ENCODE measurements around the gene ZDHHC1.
"Not testable (repeated sequence)": the region's sequence is repeated elsewhere in the genome, so short reads cannot be mapped to it uniquely, and the experiment has no call there.

The ZDHHC1 gene

GRCh38 chr16:67417333-67418061, 1.2 kb upstream of the ZDHHC1 start:
- H3K9ac ChIP-seq (ENCODE audit: low read length) = no peak overlapping the region
- no peaks in the 10 kb centered on the region for H3K27me3 ChIP-seq (ENCODE audit: control insufficient read depth in 1 of 2, insufficient read depth in 2 of 2, low read length in 2 of 2)
- H3K27ac ChIP-seq (ENCODE audit: low read depth, low read length) = no peak overlapping the region
- H3K36me3 ChIP-seq (ENCODE audit: insufficient read depth, low read length) = no peaks in the 10 kb centered on the region
- H3K9me3 ChIP-seq (ENCODE audit: low read length) = no peaks in the 10 kb centered on the region
- peaks cover 6% of the 10 kb centered on the region for H3K4me1 ChIP-seq (ENCODE audit: insufficient read depth, low read length)
- no peak overlapping the region for H3K4me3 ChIP-seq (ENCODE audit: low read depth in 1 of 2, low read length in 2 of 2)

GRCh38 chr16:67415421-67415820, 856 bp downstream of the ZDHHC1 start:
- Histone ChIP-seq H3K4me3 (ENCODE audit: low read depth in 1 of 2, low read length in 2 of 2) (peak overlapping the region; percentile 85 to 86), H3K27ac (ENCODE audit: low read depth, low read length) (peak overlapping the region; percentile 68), H3K9ac (ENCODE audit: low read length) (peak overlapping the region; percentile 90)
- H3K4me1 ChIP-seq (ENCODE audit: insufficient read depth, low read length); H3K9me3 ChIP-seq (ENCODE audit: low read length); H3K36me3 ChIP-seq (ENCODE audit: insufficient read depth, low read length); H3K27me3 ChIP-seq (ENCODE audit: control insufficient read depth in 1 of 2, insufficient read depth in 2 of 2, low read length in 2 of 2): not testable (repeated sequence)

- H3K27me3 ChIP-seq (ENCODE audit: control insufficient read depth in 1 of 2, insufficient read depth in 2 of 2, low read length in 2 of 2) = no peaks in the 10 kb centered on the region
- peaks cover 6% of the 10 kb centered on the region for H3K4me1 ChIP-seq (ENCODE audit: insufficient read depth, low read length)
- no peak overlapping the region for H3K9ac ChIP-seq (ENCODE audit: low read length)
- H3K9me3 ChIP-seq (ENCODE audit: low read length) = no peaks in the 10 kb centered on the region
- no peak overlapping the region for H3K27ac ChIP-seq (ENCODE audit: low read depth, low read length)
- H3K36me3 ChIP-seq (ENCODE audit: insufficient read depth, low read length) = no peaks in the 10 kb centered on the region
- H3K4me3 ChIP-seq (ENCODE audit: low read depth in 1 of 2, low read length in 2 of 2) = no peak overlapping the region
Observed at GRCh38 chr16:67413978-67414911, 2.0 kb downstream of the ZDHHC1 start.

- Histone ChIP-seq H3K9ac (ENCODE audit: low read length) (no peak overlapping the region), H3K27ac (ENCODE audit: low read depth, low read length) (no peak overlapping the region), H3K4me3 (ENCODE audit: low read depth in 1 of 2, low read length in 2 of 2) (no peak overlapping the region), H3K27me3 (ENCODE audit: control insufficient read depth in 1 of 2, insufficient read depth in 2 of 2, low read length in 2 of 2) (no peaks in the 10 kb centered on the region), H3K9me3 (ENCODE audit: low read length) (no peaks in the 10 kb centered on the region), H3K4me1 (ENCODE audit: insufficient read depth, low read length) (peaks cover 9% of the 10 kb centered on the region), H3K36me3 (ENCODE audit: insufficient read depth, low read length) (no peaks in the 10 kb centered on the region)
Observed at GRCh38 chr16:67412294-67412693, 4.0 kb downstream of the ZDHHC1 start.

- Histone ChIP-seq H3K4me3 (ENCODE audit: low read depth in 1 of 2, low read length in 2 of 2) (no peak overlapping the region), H3K27me3 (ENCODE audit: control insufficient read depth in 1 of 2, insufficient read depth in 2 of 2, low read length in 2 of 2) (no peaks in the 10 kb centered on the region), H3K9me3 (ENCODE audit: low read length) (no peaks in the 10 kb centered on the region), H3K9ac (ENCODE audit: low read length) (no peak overlapping the region), H3K36me3 (ENCODE audit: insufficient read depth, low read length) (no peaks in the 10 kb centered on the region), H3K27ac (ENCODE audit: low read depth, low read length) (no peak overlapping the region), H3K4me1 (ENCODE audit: insufficient read depth, low read length) (peaks cover 9% of the 10 kb centered on the region)
Observed at GRCh38 chr16:67411339-67411738, 4.9 kb downstream of the ZDHHC1 start.

GRCh38 chr16:67409631-67410030, 6.6 kb downstream of the ZDHHC1 start:
- Histone ChIP-seq H3K27me3 (ENCODE audit: control insufficient read depth in 1 of 2, insufficient read depth in 2 of 2, low read length in 2 of 2) (no peaks in the 10 kb centered on the region), H3K4me3 (ENCODE audit: low read depth in 1 of 2, low read length in 2 of 2) (no peak overlapping the region), H3K27ac (ENCODE audit: low read depth, low read length) (no peak overlapping the region), H3K9me3 (ENCODE audit: low read length) (no peaks in the 10 kb centered on the region), H3K36me3 (ENCODE audit: insufficient read depth, low read length) (peaks cover 6% of the 10 kb centered on the region), H3K4me1 (ENCODE audit: insufficient read depth, low read length) (peaks cover 9% of the 10 kb centered on the region), H3K9ac (ENCODE audit: low read length) (no peak overlapping the region)

- Histone ChIP-seq H3K27ac (ENCODE audit: low read depth, low read length) (no peak overlapping the region), H3K36me3 (ENCODE audit: insufficient read depth, low read length) (peaks cover 9% of the 10 kb centered on the region), H3K27me3 (ENCODE audit: control insufficient read depth in 1 of 2, insufficient read depth in 2 of 2, low read length in 2 of 2) (no peaks in the 10 kb centered on the region), H3K9me3 (ENCODE audit: low read length) (no peaks in the 10 kb centered on the region), H3K4me1 (ENCODE audit: insufficient read depth, low read length) (peaks cover 9% of the 10 kb centered on the region), H3K9ac (ENCODE audit: low read length) (no peak overlapping the region), H3K4me3 (ENCODE audit: low read depth in 1 of 2, low read length in 2 of 2) (no peak overlapping the region)
Observed at GRCh38 chr16:67407788-67408452, 8.4 kb downstream of the ZDHHC1 start.

GRCh38 chr16:67407176-67407787, 9.0 kb downstream of the ZDHHC1 start:
- H3K9me3 ChIP-seq (ENCODE audit: low read length) = no peaks in the 10 kb centered on the region
- H3K4me3 ChIP-seq (ENCODE audit: low read depth in 1 of 2, low read length in 2 of 2) = no peak overlapping the region
- no peak overlapping the region for H3K9ac ChIP-seq (ENCODE audit: low read length)
- no peaks in the 10 kb centered on the region for H3K27me3 ChIP-seq (ENCODE audit: control insufficient read depth in 1 of 2, insufficient read depth in 2 of 2, low read length in 2 of 2)
- H3K27ac ChIP-seq (ENCODE audit: low read depth, low read length) = no peak overlapping the region
- H3K4me1 ChIP-seq (ENCODE audit: insufficient read depth, low read length) = peaks cover 9% of the 10 kb centered on the region
- peaks cover 9% of the 10 kb centered on the region for H3K36me3 ChIP-seq (ENCODE audit: insufficient read depth, low read length)

GRCh38 chr16:67406111-67406971, 9.9 kb downstream of the ZDHHC1 start:
- H3K9ac ChIP-seq (ENCODE audit: low read length) = no peak overlapping the region
- H3K27ac ChIP-seq (ENCODE audit: low read depth, low read length) = peak overlapping the region; percentile 12
- H3K9me3 ChIP-seq (ENCODE audit: low read length) = no peaks in the 10 kb centered on the region
- peaks cover 9% of the 10 kb centered on the region for H3K36me3 ChIP-seq (ENCODE audit: insufficient read depth, low read length)
- no peaks in the 10 kb centered on the region for H3K27me3 ChIP-seq (ENCODE audit: control insufficient read depth in 1 of 2, insufficient read depth in 2 of 2, low read length in 2 of 2)
- H3K4me3 ChIP-seq (ENCODE audit: low read depth in 1 of 2, low read length in 2 of 2) = no peak overlapping the region
- peaks cover 9% of the 10 kb centered on the region for H3K4me1 ChIP-seq (ENCODE audit: insufficient read depth, low read length)

- no peak overlapping the region for H3K9ac ChIP-seq (ENCODE audit: low read length)
Observed at GRCh38 chr16:67405336-67405735, 10.9 kb downstream of the ZDHHC1 start.

More at GRCh38 chr16:67405336-67405735, 10.9 kb downstream of the ZDHHC1 start:
- no peaks in the 10 kb centered on the region for H3K9me3 ChIP-seq (ENCODE audit: low read length)
- peaks cover 9% of the 10 kb centered on the region for H3K4me1 ChIP-seq (ENCODE audit: insufficient read depth, low read length)
- H3K27me3 ChIP-seq (ENCODE audit: control insufficient read depth in 1 of 2, insufficient read depth in 2 of 2, low read length in 2 of 2) = no peaks in the 10 kb centered on the region
- peaks cover 9% of the 10 kb centered on the region for H3K36me3 ChIP-seq (ENCODE audit: insufficient read depth, low read length)
- no peak overlapping the region for H3K4me3 ChIP-seq (ENCODE audit: low read depth in 1 of 2, low read length in 2 of 2)
- H3K27ac ChIP-seq (ENCODE audit: low read depth, low read length) = no peak overlapping the region

Measured in muscle layer of colon (tissue), 2 donors.